Embryonic facial prominence (tissue), 1 donor: ENCODE data around the gene CPXM1.
"Not testable (repeated sequence)": the region's sequence is repeated elsewhere in the genome, so short reads cannot be mapped to it uniquely, and the experiment has no call there.

Source experiments
- DNase-seq: peaks from one replicate; pipeline ENCODE4 v3.0.0-alpha.2; 2016; ENCODE audit errors: extremely low spot score

Gene CPXM1

GRCh38 chr20:2799688-2800520 is 523 bp downstream of the CPXM1 start:
- no peak for DNase-seq

- DNase-seq, result no peak
These were observed 1.2 kb downstream of the CPXM1 start for GRCh38 chr20:2799271-2799670.

GRCh38 chr20:2798814-2799213 is 1.6 kb downstream of the CPXM1 start:
- no peak for DNase-seq

- DNase-seq, result no peak
These were observed 2.2 kb downstream of the CPXM1 start for GRCh38 chr20:2798095-2798805.

GRCh38 chr20:2797136-2797983 is 3.1 kb downstream of the CPXM1 start:
- no peak for DNase-seq

- no peak for DNase-seq
These were observed 4.3 kb downstream of the CPXM1 start for GRCh38 chr20:2796011-2796660.

GRCh38 chr20:2795451-2795850 is 5.0 kb downstream of the CPXM1 start:
- no peak for DNase-seq

- no peak for DNase-seq
These were observed 5.5 kb downstream of the CPXM1 start for GRCh38 chr20:2794866-2795447.

GRCh38 chr20:2794202-2794748 is 6.2 kb downstream of the CPXM1 start:
- no peak for DNase-seq

GRCh38 chr20:2793471-2793870 is 7.0 kb downstream of the CPXM1 start:
- no peak for DNase-seq

GRCh38 chr20:2783908-2784566 is 16.4 kb downstream of the CPXM1 start:
- no peak for DNase-seq

GRCh38 chr20:2780948-2781347 is 19.5 kb downstream of the CPXM1 start:
- DNase-seq, result no peak

GRCh38 chr20:2778602-2779321 is 21.7 kb downstream of the CPXM1 start:
- DNase-seq, result no peak

- DNase-seq, result no peak
These were observed 25.3 kb downstream of the CPXM1 start for GRCh38 chr20:2775139-2775538.

- DNase-seq, result no peak
These were observed 26.6 kb downstream of the CPXM1 start for GRCh38 chr20:2773812-2774211.

GRCh38 chr20:2771631-2772080 is 28.8 kb downstream of the CPXM1 start:
- DNase-seq, result no peak

GRCh38 chr20:2770091-2770490 is 30.3 kb downstream of the CPXM1 start:
- DNase-seq, result not testable (repeated sequence)

- no peak for DNase-seq
These were observed 31.8 kb downstream of the CPXM1 start for GRCh38 chr20:2768632-2769015.

GRCh38 chr20:2767768-2768631 is 32.4 kb downstream of the CPXM1 start:
- no peak for DNase-seq
